ENCODE measurements around the gene STAT5B.
A peak's percentile ranks its signal among the peaks of the same experiment; 100 is the strongest.
"Not testable (repeated sequence)": the region's sequence is repeated elsewhere in the genome, so short reads cannot be mapped to it uniquely, and the experiment has no call there.

The STAT5B gene

GRCh38 chr17:42239576-42239975, 36.6 kb downstream of the STAT5B start:
- H3K9me3 Mint-ChIP-seq; H3K27ac Mint-ChIP-seq; H3K4me3 Mint-ChIP-seq; H3K27me3 Mint-ChIP-seq; H3K4me1 Mint-ChIP-seq (ENCODE audit: low read depth); intact Hi-C loops (cut with micrococcal nuclease): not testable (repeated sequence)
- peaks cover 12% of the 10 kb centered on the region for H3K36me3 Mint-ChIP-seq (ENCODE audit: low read depth)

GRCh38 chr17:42236760-42237159, 39.4 kb downstream of the STAT5B start:
- no peaks in the 10 kb centered on the region for H3K27me3 Mint-ChIP-seq
- H3K4me3 Mint-ChIP-seq, result no peak overlapping the region
- no peak overlapping the region for H3K27ac Mint-ChIP-seq
- H3K9me3 Mint-ChIP-seq, result no peaks in the 10 kb centered on the region
- no peaks in the 10 kb centered on the region for H3K4me1 Mint-ChIP-seq (ENCODE audit: low read depth)
- intact Hi-C loops (cut with micrococcal nuclease), result no loop called here
- H3K36me3 Mint-ChIP-seq (ENCODE audit: low read depth), result peaks cover 12% of the 10 kb centered on the region

GRCh38 chr17:42233994-42234393, 42.2 kb downstream of the STAT5B start:
- intact Hi-C loops (cut with micrococcal nuclease), result no loop called here
- H3K36me3 Mint-ChIP-seq (ENCODE audit: low read depth), result peaks cover 6% of the 10 kb centered on the region
- no peaks in the 10 kb centered on the region for H3K27me3 Mint-ChIP-seq
- no peak overlapping the region for H3K27ac Mint-ChIP-seq
- no peaks in the 10 kb centered on the region for H3K9me3 Mint-ChIP-seq
- H3K4me3 Mint-ChIP-seq, result no peak overlapping the region
- no peaks in the 10 kb centered on the region for H3K4me1 Mint-ChIP-seq (ENCODE audit: low read depth)

GRCh38 chr17:42233156-42233555, 43.0 kb downstream of the STAT5B start:
- Mint-ChIP-seq H3K4me1 (ENCODE audit: low read depth) (peaks cover 6% of the 10 kb centered on the region), H3K9me3 (no peaks in the 10 kb centered on the region), H3K27ac (no peak overlapping the region), H3K4me3 (no peak overlapping the region), H3K36me3 (ENCODE audit: low read depth) (peaks cover 12% of the 10 kb centered on the region), H3K27me3 (no peaks in the 10 kb centered on the region)
- intact Hi-C loops (cut with micrococcal nuclease), result no loop called here

GRCh38 chr17:42230225-42230624, 46.0 kb downstream of the STAT5B start:
- Mint-ChIP-seq H3K27ac (no peak overlapping the region), H3K36me3 (ENCODE audit: low read depth) (peaks cover 17% of the 10 kb centered on the region), H3K27me3 (no peaks in the 10 kb centered on the region), H3K4me1 (ENCODE audit: low read depth) (peaks cover 7% of the 10 kb centered on the region), H3K9me3 (no peaks in the 10 kb centered on the region), H3K4me3 (no peak overlapping the region)
- intact Hi-C loops (cut with micrococcal nuclease), result no loop called here

GRCh38 chr17:42227849-42228700, 48.1 kb downstream of the STAT5B start:
- peak overlapping the region; percentile 15 for H3K27ac Mint-ChIP-seq
- no peaks in the 10 kb centered on the region for H3K27me3 Mint-ChIP-seq
- no peak overlapping the region for H3K4me3 Mint-ChIP-seq
- intact Hi-C loops (cut with micrococcal nuclease), result loop anchor here (10.0 kb wide), 2 partner anchors 47 to 177 kb away; partner anchors contain the start of gene STAT5B
- H3K36me3 Mint-ChIP-seq (ENCODE audit: low read depth), result peaks cover 37% of the 10 kb centered on the region
- H3K9me3 Mint-ChIP-seq, result no peaks in the 10 kb centered on the region
- H3K4me1 Mint-ChIP-seq (ENCODE audit: low read depth), result peaks cover 7% of the 10 kb centered on the region

- H3K4me1 Mint-ChIP-seq (ENCODE audit: low read depth), result peaks cover 7% of the 10 kb centered on the region
- H3K4me3 Mint-ChIP-seq, result no peak overlapping the region
- no peak overlapping the region for H3K27ac Mint-ChIP-seq
- H3K9me3 Mint-ChIP-seq, result no peaks in the 10 kb centered on the region
- intact Hi-C loops (cut with micrococcal nuclease), result loop anchor here (10.0 kb wide), 2 partner anchors 49 to 179 kb away; partner anchors contain the start of gene STAT5B
- peaks cover 58% of the 10 kb centered on the region for H3K36me3 Mint-ChIP-seq (ENCODE audit: low read depth)
- H3K27me3 Mint-ChIP-seq, result no peaks in the 10 kb centered on the region
Measured at GRCh38 chr17:42225646-42226045, 50.5 kb downstream of the STAT5B start.

GRCh38 chr17:42224651-42225050, 51.5 kb downstream of the STAT5B start:
- intact Hi-C loops (cut with micrococcal nuclease), result loop anchor here (10.0 kb wide), 2 partner anchors 50 to 180 kb away; partner anchors contain the start of gene STAT5B

GRCh38 chr17:42221886-42222745, 54.1 kb downstream of the STAT5B start:
- H3K4me1 Mint-ChIP-seq (ENCODE audit: low read depth), result no peaks in the 10 kb centered on the region
- no peaks in the 10 kb centered on the region for H3K27me3 Mint-ChIP-seq
- peaks cover 83% of the 10 kb centered on the region for H3K36me3 Mint-ChIP-seq (ENCODE audit: low read depth)
- H3K4me3 Mint-ChIP-seq, result no peak overlapping the region
- intact Hi-C loops (cut with micrococcal nuclease), result loop anchor here (10.0 kb wide), 2 partner anchors 53 to 183 kb away; partner anchors contain the start of gene STAT5B
- H3K9me3 Mint-ChIP-seq, result no peaks in the 10 kb centered on the region
- H3K27ac Mint-ChIP-seq, result peak overlapping the region; percentile 43

More at GRCh38 chr17:42224651-42225050, 51.5 kb downstream of the STAT5B start:
- H3K9me3 Mint-ChIP-seq, result no peaks in the 10 kb centered on the region
- H3K27ac Mint-ChIP-seq, result no peak overlapping the region
- H3K27me3 Mint-ChIP-seq, result no peaks in the 10 kb centered on the region
- peaks cover 67% of the 10 kb centered on the region for H3K36me3 Mint-ChIP-seq (ENCODE audit: low read depth)
- H3K4me3 Mint-ChIP-seq, result no peak overlapping the region
- peaks cover 7% of the 10 kb centered on the region for H3K4me1 Mint-ChIP-seq (ENCODE audit: low read depth)

- H3K4me1 Mint-ChIP-seq (ENCODE audit: low read depth); H3K9me3 Mint-ChIP-seq; H3K4me3 Mint-ChIP-seq; intact Hi-C loops (cut with micrococcal nuclease); H3K27ac Mint-ChIP-seq; H3K27me3 Mint-ChIP-seq: not testable (repeated sequence)
- H3K36me3 Mint-ChIP-seq (ENCODE audit: low read depth), result peaks cover 95% of the 10 kb centered on the region
Measured at GRCh38 chr17:42219280-42219679, 56.9 kb downstream of the STAT5B start.

- Mint-ChIP-seq H3K36me3 (ENCODE audit: low read depth) (peaks cover 100% of the 10 kb centered on the region), H3K27me3 (no peaks in the 10 kb centered on the region), H3K4me3 (no peak overlapping the region), H3K9me3 (no peaks in the 10 kb centered on the region), H3K27ac (no peak overlapping the region), H3K4me1 (ENCODE audit: low read depth) (no peaks in the 10 kb centered on the region)
- intact Hi-C loops (cut with micrococcal nuclease), result no loop called here
Measured at GRCh38 chr17:42214156-42214555, 62.0 kb downstream of the STAT5B start.

- no peaks in the 10 kb centered on the region for H3K27me3 Mint-ChIP-seq
- H3K4me1 Mint-ChIP-seq (ENCODE audit: low read depth), result no peaks in the 10 kb centered on the region
- H3K4me3 Mint-ChIP-seq, result no peak overlapping the region
- H3K27ac Mint-ChIP-seq, result no peak overlapping the region
- no peaks in the 10 kb centered on the region for H3K9me3 Mint-ChIP-seq
- peaks cover 100% of the 10 kb centered on the region for H3K36me3 Mint-ChIP-seq (ENCODE audit: low read depth)
- intact Hi-C loops (cut with micrococcal nuclease), result no loop called here
Measured at GRCh38 chr17:42212382-42212781, 63.8 kb downstream of the STAT5B start.

GRCh38 chr17:42211921-42212341, 64.3 kb downstream of the STAT5B start:
- H3K4me3 Mint-ChIP-seq; H3K4me1 Mint-ChIP-seq (ENCODE audit: low read depth); intact Hi-C loops (cut with micrococcal nuclease); H3K27ac Mint-ChIP-seq; H3K27me3 Mint-ChIP-seq; H3K9me3 Mint-ChIP-seq: not testable (repeated sequence)
- H3K36me3 Mint-ChIP-seq (ENCODE audit: low read depth), result peaks cover 100% of the 10 kb centered on the region

- H3K36me3 Mint-ChIP-seq (ENCODE audit: low read depth), result peaks cover 99% of the 10 kb centered on the region
- intact Hi-C loops (cut with micrococcal nuclease), result no loop called here
- no peaks in the 10 kb centered on the region for H3K27me3 Mint-ChIP-seq
- no peaks in the 10 kb centered on the region for H3K9me3 Mint-ChIP-seq
- H3K4me1 Mint-ChIP-seq (ENCODE audit: low read depth), result peaks cover 5% of the 10 kb centered on the region
- no peak overlapping the region for H3K4me3 Mint-ChIP-seq
- H3K27ac Mint-ChIP-seq, result no peak overlapping the region
Measured at GRCh38 chr17:42210046-42210445, 66.1 kb downstream of the STAT5B start.
